OCI-LY7 (cell line): ENCODE results near the gene BRME1. TPM values are rescaled to one million over a fixed set of nuclear protein-coding genes. Genes with fewer than 3 reads are reported as not detected.

Experiments
- BruUV-seq: library from RNA; stranded (reverse); fragments of 400-500 nt; replicated peaks from 2 replicates; lab custom pipeline; 2021; lab: Mats Ljungman, UMichigan
- CTCF ChIA-PET: fragments of 300-600 bp; sonication (Branson Sonifier 250); formaldehyde crosslinking; loops from one replicate; lab custom pipeline; 2022; ENCODE audit warnings: antibody characterized with exemption; ENCODE audit not compliant: unreplicated experiment; lab: Charles Lee
- POLR2A ChIA-PET: fragments of 300-600 bp; sonication (Branson Sonifier 250); formaldehyde crosslinking; loops from one replicate; lab custom pipeline; 2022; ENCODE audit warnings: antibody characterized with exemption; lab: Charles Lee
- DNase-seq: peaks from one replicate; pipeline ENCODE4 v3.0.0-alpha.2; 2015; ENCODE audit warnings: low spot score
- H2AFZ ChIP-seq: fragments of 200-600 bp; sonication (generic), shearing (Covaris generic); 2 replicates; pipeline ENCODE4 v1.6.1; 2014; ENCODE audit warnings: mild to moderate bottlenecking, antibody characterized with exemption, low read length, moderate library complexity
- H3K27ac ChIP-seq: fragments of 200-600 bp; sonication (generic); 2 replicates; pipeline ENCODE4 v1.5.1; 2014; ENCODE audit warnings: mixed run types, low read depth, mild to moderate bottlenecking, moderate library complexity, low read length, inconsistent platforms; ENCODE audit not compliant: poor library complexity, severe bottlenecking
- H3K36me3 ChIP-seq: fragments of 200-600 bp; sonication (generic); 2 replicates; pipeline ENCODE4 v1.6.1; 2014; ENCODE audit warnings: mild to moderate bottlenecking, antibody characterized with exemption, low read length, moderate library complexity, mixed read lengths; ENCODE audit not compliant: insufficient read depth
- H3K4me1 ChIP-seq: fragments of 200-600 bp; sonication (generic); 2 replicates; pipeline ENCODE4 v1.5.1; 2014; ENCODE audit warnings: mild to moderate bottlenecking, low read length; ENCODE audit not compliant: insufficient read depth, poor library complexity, severe bottlenecking
- H3K4me2 ChIP-seq: fragments of 200-600 bp; sonication (generic); 2 replicates; pipeline ENCODE4 v1.6.1; 2014; ENCODE audit warnings: mild to moderate bottlenecking, low read length
- H3K4me3 ChIP-seq: fragments of 200-600 bp; sonication (generic); 2 replicates; pipeline ENCODE4 v1.5.1; 2014; ENCODE audit warnings: mild to moderate bottlenecking, low read depth, low read length; ENCODE audit not compliant: poor library complexity, severe bottlenecking
- H3K79me2 ChIP-seq: fragments of 200-600 bp; sonication (generic); 2 replicates; pipeline ENCODE4 v1.6.1; 2016; ENCODE audit warnings: low read depth, mild to moderate bottlenecking, low read length, moderate library complexity, mixed read lengths; ENCODE audit not compliant: insufficient read depth
- H3K9me2 ChIP-seq: fragments of 200-600 bp; sonication (generic); 2 replicates; pipeline ENCODE4 v1.6.1; 2016; ENCODE audit warnings: mild to moderate bottlenecking, low read length, mixed read lengths; ENCODE audit not compliant: insufficient read depth
- H3K9me3 ChIP-seq: fragments of 200-600 bp; sonication (generic); 2 replicates; pipeline ENCODE4 v1.6.1; 2014; ENCODE audit warnings: mild to moderate bottlenecking, mixed run types, low read length, mixed read lengths
- H4K20me1 ChIP-seq: fragments of 200-600 bp; sonication (generic); 2 replicates; pipeline ENCODE4 v1.6.1; 2014; ENCODE audit warnings: mild to moderate bottlenecking, antibody characterized with exemption, low read length, moderate library complexity, mixed read lengths; ENCODE audit not compliant: insufficient read depth
- EZH2phosphoT487 ChIP-seq: fragments of 200-600 bp; sonication (generic); IDR thresholded peaks from 2 replicates; pipeline ENCODE4 v1.6.1; 2018; ENCODE audit warnings: low read depth, borderline replicate concordance, mild to moderate bottlenecking, mixed run types, antibody characterized with exemption, low read length, moderate library complexity, mixed read lengths
- intact Hi-C: fragments of 100-400 bp; cut with micrococcal nuclease; formaldehyde crosslinking; loops from one replicate; pipeline ENCODE4 v1.10.0; 2022; ENCODE audit not compliant: unreplicated experiment
- total RNA-seq, 2 experiments: library from RNA; depleted of rRNA in 1 of 2; stranded (reverse); fragments of >200 nt in 1 of 2; shearing (Covaris generic) in 1 of 2; gene quantifications; 2 replicates each; pipeline ENCODE4 v1.2.3, GENCODE V29; 2014 to 2022
- TF ChIP-seq, protein P1 (sequence below): fragments of 200-600 bp; sonication (generic); conservative IDR thresholded peaks from 2 replicates; pipeline ENCODE4 v1.5.1; 2014; ENCODE audit warnings: mild to moderate bottlenecking, antibody characterized with exemption, low read length, moderate library complexity, mixed read lengths

Gene BRME1
- total RNA-seq, 2 experiments from 2014 or later: 2.5 to 7.2 TPM

GRCh38 chr19:13883516-13884064 is 22.3 kb downstream of the BRME1 start:
- Histone ChIP-seq H2AFZ (no peak overlapping the region), H3K4me3 (no peak overlapping the region), H3K9me3 (no peaks in the 10 kb centered on the region), H3K9me2 (no peaks in the 10 kb centered on the region), H3K79me2 (no peaks in the 10 kb centered on the region), H3K4me1 (peaks cover 36% of the 10 kb centered on the region), H3K27ac (no peak overlapping the region), H3K36me3 (no peaks in the 10 kb centered on the region), H3K4me2 (no peak overlapping the region), H4K20me1 (no peaks in the 10 kb centered on the region)
- no TSS peak for BruUV-seq
- DNase-seq: no peak
- intact Hi-C loops: loop anchor here (5.0 kb wide), 1 partner anchor 69 kb away; the partner anchor contains the start of gene DCAF15
- CTCF ChIA-PET: no interaction called here
- TF ChIP-seq EZH2phosphoT487: no peak
- TF ChIP-seq, protein P1, sequence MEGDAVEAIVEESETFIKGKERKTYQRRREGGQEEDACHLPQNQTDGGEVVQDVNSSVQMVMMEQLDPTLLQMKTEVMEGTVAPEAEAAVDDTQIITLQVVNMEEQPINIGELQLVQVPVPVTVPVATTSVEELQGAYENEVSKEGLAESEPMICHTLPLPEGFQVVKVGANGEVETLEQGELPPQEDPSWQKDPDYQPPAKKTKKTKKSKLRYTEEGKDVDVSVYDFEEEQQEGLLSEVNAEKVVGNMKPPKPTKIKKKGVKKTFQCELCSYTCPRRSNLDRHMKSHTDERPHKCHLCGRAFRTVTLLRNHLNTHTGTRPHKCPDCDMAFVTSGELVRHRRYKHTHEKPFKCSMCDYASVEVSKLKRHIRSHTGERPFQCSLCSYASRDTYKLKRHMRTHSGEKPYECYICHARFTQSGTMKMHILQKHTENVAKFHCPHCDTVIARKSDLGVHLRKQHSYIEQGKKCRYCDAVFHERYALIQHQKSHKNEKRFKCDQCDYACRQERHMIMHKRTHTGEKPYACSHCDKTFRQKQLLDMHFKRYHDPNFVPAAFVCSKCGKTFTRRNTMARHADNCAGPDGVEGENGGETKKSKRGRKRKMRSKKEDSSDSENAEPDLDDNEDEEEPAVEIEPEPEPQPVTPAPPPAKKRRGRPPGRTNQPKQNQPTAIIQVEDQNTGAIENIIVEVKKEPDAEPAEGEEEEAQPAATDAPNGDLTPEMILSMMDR: no peak
- POLR2A ChIA-PET: no interaction called here

GRCh38 chr19:13882836-13883235 is 23.1 kb downstream of the BRME1 start:
- Histone ChIP-seq H3K36me3 (no peaks in the 10 kb centered on the region), H3K27ac (no peak overlapping the region), H3K4me2 (no peak overlapping the region), H2AFZ (peak overlapping the region; percentile 56; the same call in 1 of the 2 replicates), H3K9me3 (no peaks in the 10 kb centered on the region), H4K20me1 (no peaks in the 10 kb centered on the region), H3K79me2 (no peaks in the 10 kb centered on the region), H3K4me3 (no peak overlapping the region), H3K4me1 (peaks cover 36% of the 10 kb centered on the region), H3K9me2 (no peaks in the 10 kb centered on the region)
- ChIA-PET CTCF (no interaction called here), POLR2A (interaction anchor here (0.5 to 1.6 kb wide), 3 partner anchors 123 to 186 kb away, joined by 3 to 4 read pairs (median 3); partner anchors contain the start of genes IL27RA and RFX1)
- intact Hi-C loops: loop anchor here (5.0 kb wide), 1 partner anchor 69 kb away; the partner anchor contains the start of gene DCAF15
- no TSS peak for BruUV-seq
- TF ChIP-seq, protein P1: no peak
- TF ChIP-seq EZH2phosphoT487: no peak
- DNase-seq: no peak

GRCh38 chr19:13882419-13882795 is 23.5 kb downstream of the BRME1 start:
- CTCF ChIA-PET: interaction anchor here (0.6 to 0.8 kb wide), 2 partner anchors 28 to 122 kb away, joined by 3 read pairs; no protein-coding TSS in a partner anchor
- Histone ChIP-seq H3K4me3 (no peak overlapping the region), H3K4me2 (peak overlapping the region; percentile 37), H3K9me3 (no peaks in the 10 kb centered on the region), H2AFZ (peak overlapping the region; percentile 56; the same call in 1 of the 2 replicates), H3K9me2 (no peaks in the 10 kb centered on the region), H3K4me1 (peaks cover 36% of the 10 kb centered on the region), H3K27ac (no peak overlapping the region), H3K79me2 (no peaks in the 10 kb centered on the region), H4K20me1 (no peaks in the 10 kb centered on the region), H3K36me3 (no peaks in the 10 kb centered on the region)
- BruUV-seq: no TSS peak
- intact Hi-C loops: loop anchor here (5.0 kb wide), 1 partner anchor 70 kb away; the partner anchor contains the start of gene DCAF15
- DNase-seq: no peak
- POLR2A ChIA-PET: interaction anchor here (1.0 to 1.6 kb wide), 2 partner anchors 149 to 187 kb away, joined by 3 to 4 read pairs; partner anchors contain the start of gene IL27RA
- TF ChIP-seq EZH2phosphoT487: no peak
- TF ChIP-seq, protein P1: no peak
